Non-pigmented ciliary epithelial cell (primary cell): ENCODE data around the gene ELOVL3.
"Not testable (repeated sequence)": the region's sequence is repeated elsewhere in the genome, so short reads cannot be mapped to it uniquely, and the experiment has no call there.

Source experiments
- DNase-seq: peaks from one replicate; pipeline ENCODE4 v3.0.0-alpha.2; 2010; ENCODE audit warnings: low read depth

ELOVL3 gene

GRCh38 chr10:102227050-102227449, 951 bp downstream of the ELOVL3 start:
- DNase-seq: no peak

GRCh38 chr10:102229810-102230263, 3.7 kb downstream of the ELOVL3 start:
- no peak for DNase-seq

- no peak for DNase-seq
Observed at GRCh38 chr10:102230264-102230860, 4.3 kb downstream of the ELOVL3 start.

DNA sequence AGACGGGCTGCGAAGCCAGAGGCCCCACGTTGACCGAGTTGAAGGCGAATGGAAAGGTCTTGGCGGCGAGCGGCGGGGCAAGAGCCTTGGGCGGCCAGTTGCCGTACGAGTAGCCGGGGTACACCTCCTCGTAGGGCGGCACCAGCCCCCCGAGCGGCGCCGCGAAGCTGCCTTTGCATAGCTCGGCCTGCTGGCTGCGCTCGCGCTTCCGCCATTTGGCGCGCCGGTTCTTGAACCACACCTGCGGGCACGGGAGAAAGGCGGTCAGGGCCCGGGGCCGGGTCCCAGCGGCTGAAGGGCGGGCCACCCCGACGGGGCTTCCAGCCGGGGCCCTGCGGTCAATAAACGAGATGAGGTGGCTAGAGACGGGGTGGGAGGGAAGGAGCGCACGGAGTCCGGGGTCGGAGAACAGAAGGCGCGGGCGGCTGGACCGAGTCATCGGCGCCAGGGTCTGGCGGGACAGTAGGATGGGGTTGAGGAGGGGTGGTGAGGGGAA, 4.8 kb downstream of the ELOVL3 start:
- no peak for DNase-seq

DNA sequence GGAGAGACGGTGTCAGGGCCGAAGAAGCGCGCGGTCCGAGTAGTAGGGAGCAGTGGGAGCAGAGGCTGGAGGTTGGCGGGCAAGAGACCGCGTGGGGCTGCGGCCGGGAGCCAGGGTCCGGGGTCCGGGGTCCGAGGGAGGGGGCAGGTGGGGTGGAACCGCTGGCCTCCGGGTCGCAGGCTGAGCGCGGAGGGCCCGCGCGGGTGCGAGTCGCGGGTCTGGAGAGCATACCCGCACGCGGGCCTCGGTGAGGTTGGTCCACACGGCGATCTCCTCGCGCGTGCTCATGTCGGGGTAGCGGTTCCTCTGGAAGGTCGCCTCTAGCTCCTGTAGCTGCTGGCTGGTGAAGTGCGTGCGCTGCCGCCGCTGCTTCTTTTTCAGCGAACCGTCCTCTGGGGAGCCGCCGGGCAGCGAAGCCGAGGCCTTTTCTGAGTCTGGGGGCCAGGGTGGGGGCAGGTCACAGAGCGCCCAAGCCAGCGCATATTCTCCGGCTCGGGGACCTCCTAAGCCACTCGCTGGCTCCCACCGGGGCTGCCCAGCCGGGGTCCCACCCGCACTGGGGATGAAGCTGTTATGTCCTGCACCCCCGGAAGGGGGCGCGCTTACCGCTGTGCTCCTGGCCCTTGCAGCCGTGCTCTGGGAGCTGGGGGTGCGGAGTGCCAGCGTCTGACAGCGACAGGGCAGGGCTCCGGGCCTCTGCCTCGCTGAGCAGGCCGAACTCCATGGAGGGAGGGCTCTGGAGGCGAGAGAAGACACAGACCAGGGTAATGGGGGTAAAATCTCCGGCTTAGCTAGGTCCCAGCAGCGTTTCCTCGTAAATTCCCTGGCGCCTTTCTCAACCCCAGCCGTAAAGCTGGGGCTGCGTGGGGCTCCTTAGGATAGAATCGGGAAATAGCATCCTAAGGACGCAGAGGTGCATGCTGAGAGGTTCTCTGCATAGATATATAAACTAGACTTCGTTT, 5.5 kb downstream of the ELOVL3 start:
- DNase-seq: no peak

GRCh38 chr10:102233997-102234396, 7.9 kb downstream of the ELOVL3 start:
- DNase-seq: no peak

DNA sequence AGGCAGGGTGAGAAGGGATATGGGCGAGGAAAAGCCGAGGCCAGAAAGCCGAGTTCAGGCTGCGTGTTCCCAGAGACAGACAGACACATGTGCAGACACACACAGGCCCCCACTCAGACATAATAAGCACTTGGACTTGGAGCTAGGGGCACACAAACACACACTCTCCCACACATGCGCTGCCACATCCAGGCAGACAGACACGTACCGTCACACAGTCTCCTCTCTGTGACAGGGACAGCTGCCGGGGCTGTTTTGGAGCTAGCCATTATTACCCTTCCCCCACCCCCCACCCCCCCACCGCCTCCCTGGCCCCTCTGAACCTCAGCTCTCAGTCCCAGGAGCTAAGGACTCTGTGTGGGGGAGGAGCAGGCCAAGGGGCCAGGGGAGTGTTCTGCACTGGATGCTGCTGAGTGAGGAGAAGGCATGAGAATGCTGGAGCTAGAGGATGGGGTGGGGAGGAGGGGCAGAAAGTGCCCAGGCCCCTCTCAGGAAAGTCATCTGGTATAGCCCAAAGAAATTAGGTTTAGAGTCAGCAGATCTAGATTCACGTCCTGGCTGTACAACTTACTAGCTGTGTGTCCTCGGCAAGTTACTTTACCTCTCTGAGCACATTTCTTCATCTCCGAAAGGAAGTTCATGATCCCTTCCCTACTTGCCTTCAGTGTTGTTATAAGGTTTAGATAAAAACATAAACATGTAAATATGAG, 8.9 kb downstream of the ELOVL3 start:
- no peak for DNase-seq

DNA sequence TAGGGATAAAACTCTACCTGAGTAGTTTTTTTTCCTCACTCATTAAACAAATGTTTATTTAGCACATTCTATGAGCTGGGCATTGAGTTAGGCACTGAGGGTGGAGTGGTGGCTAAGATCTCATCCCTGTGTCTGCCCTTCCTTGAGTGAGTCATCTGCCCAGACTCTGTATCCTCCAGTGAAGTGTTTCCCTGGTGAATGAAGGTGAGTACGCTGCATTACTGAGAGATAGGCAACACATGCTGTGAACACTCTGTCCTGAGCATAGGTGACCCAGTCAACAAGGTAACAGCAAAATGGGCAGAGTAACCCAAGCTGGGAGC, 9.5 kb downstream of the ELOVL3 start:
- no peak for DNase-seq

DNA sequence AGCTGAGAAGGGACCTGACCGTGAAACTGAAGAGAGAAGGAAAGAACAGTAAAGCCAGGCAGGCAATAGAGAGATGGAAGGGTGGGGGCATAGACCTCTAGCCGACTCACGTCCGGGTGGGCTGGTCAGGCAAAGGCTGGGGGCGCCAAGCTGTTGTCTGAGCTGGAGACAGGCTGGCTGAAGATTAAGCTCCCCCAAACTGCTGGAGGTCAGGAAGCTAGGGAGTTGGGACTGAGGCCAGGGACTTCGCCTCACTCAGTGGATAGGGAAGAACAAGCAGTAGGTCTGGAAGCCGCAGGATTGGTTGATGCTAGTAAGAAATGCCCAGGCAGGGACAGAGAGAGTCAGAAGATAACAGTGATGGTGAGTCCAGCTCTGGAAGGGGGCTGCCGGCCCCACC, 9.9 kb downstream of the ELOVL3 start:
- DNase-seq: no peak

DNA sequence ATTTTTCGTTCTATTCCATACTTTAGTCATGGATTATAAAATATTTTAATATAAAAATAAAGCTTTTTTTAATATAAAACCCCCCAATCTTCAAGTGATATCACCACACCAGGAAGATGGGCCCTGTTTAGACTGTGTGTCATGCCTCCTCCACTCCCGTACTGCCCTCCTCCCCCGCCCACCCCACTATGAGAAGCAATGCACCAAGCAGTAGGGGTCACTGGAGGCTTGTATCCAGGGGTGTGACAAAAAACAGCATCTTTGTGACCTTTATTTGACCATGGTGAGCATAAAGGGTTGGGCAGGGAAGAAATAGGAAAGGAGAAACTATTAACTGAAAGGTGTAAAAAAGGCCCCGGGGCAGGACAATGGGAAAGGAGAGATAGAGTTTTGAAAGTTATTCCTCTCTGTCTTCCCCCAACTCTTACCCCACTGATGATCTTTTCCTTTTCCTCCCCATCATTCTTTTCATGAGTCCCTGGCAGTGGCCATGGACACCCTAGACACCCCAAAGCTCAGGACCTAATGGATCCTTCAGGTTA, 11.7 kb downstream of the ELOVL3 start:
- no peak for DNase-seq

DNA sequence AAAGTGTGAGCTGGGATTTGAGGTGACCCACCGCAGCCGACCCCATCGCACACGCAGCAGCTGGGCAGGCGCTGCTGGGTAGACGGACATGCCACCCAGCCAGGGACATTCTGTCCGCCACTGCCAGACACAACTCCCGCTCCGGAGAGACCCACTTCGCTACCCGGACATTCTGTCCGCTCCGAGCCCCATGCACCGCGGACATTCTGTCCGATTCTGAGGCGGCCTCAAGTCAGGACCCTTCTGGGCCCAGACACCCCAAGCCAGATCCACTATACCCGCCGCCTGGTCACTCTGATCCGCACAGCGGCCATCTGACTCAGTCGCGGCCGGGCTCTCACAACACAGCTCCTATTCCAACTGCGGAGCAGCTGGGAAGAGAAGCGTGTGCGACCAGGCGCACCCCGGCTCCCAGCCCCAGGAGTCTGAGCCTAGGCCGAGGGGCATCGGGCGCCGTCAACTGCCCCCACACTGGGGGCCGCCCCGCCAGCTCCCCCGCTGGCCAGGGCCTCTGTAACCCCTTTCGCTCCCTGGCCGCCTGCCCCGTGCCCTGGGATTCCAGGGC, 14.4 kb downstream of the ELOVL3 start:
- no peak for DNase-seq

DNA sequence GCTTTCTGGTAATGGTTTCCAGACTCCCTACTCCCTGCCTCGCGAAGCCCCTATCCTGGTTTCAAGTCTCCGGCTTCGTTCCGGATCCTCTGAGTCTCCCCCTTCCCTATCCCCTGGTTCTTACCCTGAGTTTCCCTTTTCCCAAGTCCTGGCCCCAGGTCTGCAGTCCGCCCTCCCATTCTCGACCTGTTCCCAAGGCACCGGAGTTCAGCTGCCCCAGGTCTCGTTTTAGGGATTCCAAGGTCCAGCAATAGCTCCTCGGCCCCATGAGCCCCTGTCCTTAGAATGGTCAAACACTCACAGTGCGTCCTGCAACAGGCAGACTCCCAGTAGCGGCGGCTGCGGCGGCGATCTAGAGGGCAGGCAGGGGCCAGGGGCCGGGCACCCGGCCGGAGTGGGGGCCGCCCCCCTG, 14.9 kb downstream of the ELOVL3 start:
- no peak for DNase-seq

- DNase-seq: no peak
Observed at GRCh38 chr10:102241444-102242117, 15.5 kb downstream of the ELOVL3 start, which contains the start of gene PITX3. Gene PITX3 (minus strand): TSS chr10:102241512. CDS start chr10:102232080, 9,432 bp downstream.

GRCh38 chr10:102242118-102242485, 16.0 kb downstream of the ELOVL3 start:
- no peak for DNase-seq

DNA sequence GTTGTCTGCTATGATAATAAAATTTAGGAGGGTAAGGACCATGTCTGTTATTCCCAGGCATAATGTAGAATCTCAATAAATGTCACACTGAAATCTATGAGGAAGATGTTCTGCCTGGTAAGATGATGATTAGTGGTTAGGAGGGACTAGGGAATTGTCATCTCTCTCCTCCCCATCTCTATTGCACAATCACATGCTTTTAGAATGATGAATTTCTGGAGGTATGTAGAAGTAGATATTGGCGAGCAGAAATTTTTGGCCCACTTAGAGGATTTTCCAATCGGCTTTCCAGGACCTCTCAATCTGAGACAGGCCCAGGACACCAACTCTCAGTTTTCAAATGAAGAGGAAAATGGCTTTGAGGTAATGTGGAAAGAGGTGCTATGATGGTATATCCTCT, 17.2 kb downstream of the ELOVL3 start:
- no peak for DNase-seq

GRCh38 chr10:102245082-102245931, 19.2 kb downstream of the ELOVL3 start, which contains the start of gene GBF1:
Gene GBF1 (plus strand): TSS chr10:102245532. CDS start chr10:102258939, 13,407 bp downstream.
- DNase-seq: peak; percentile 100

- DNase-seq: no peak
Observed at GRCh38 chr10:102245932-102246251, 19.8 kb downstream of the ELOVL3 start.

GRCh38 chr10:102246261-102246660, 20.2 kb downstream of the ELOVL3 start:
- DNase-seq: no peak

- no peak for DNase-seq
Observed at GRCh38 chr10:102247734-102248133, 21.6 kb downstream of the ELOVL3 start.

- not testable (repeated sequence) for DNase-seq
Observed at GRCh38 chr10:102252508-102252907, 26.4 kb downstream of the ELOVL3 start.
